Suprapubic skin (tissue), 4 donors: ENCODE results near the gene GCSAML. TPM values are rescaled to one million over a fixed set of nuclear protein-coding genes. Genes with fewer than 3 reads are reported as not detected.

ENCODE experiments used
- DNase-seq, 2 donors: peaks; one replicate each; pipeline ENCODE4 v3.0.0-alpha.2; 2019; ENCODE audit warnings: low spot score in 2 of 2
- H3K27ac ChIP-seq: fragments of 200-600 bp; sonication (generic); one replicate; pipeline ENCODE4 v1.5.1; 2019
- H3K27me3 ChIP-seq: fragments of 200-600 bp; sonication (generic); one replicate; pipeline ENCODE4 v1.5.1; 2019
- H3K36me3 ChIP-seq: fragments of 200-600 bp; sonication (generic); one replicate; pipeline ENCODE4 v1.5.1; 2019
- H3K4me1 ChIP-seq: fragments of 200-600 bp; sonication (generic); one replicate; pipeline ENCODE4 v1.5.1; 2019
- H3K4me3 ChIP-seq: fragments of 200-600 bp; sonication (generic); one replicate; pipeline ENCODE4 v1.5.1; 2019; ENCODE audit warnings: mild to moderate bottlenecking
- H3K9me3 ChIP-seq: fragments of 200-600 bp; sonication (generic); one replicate; pipeline ENCODE4 v1.5.1; 2019
- EP300 ChIP-seq: sonication (generic); formaldehyde crosslinking; IDR thresholded peaks from one replicate; pipeline ENCODE4 v1.6.1; 2017; ENCODE audit warnings: antibody characterized with exemption
- POLR2A ChIP-seq, 2 donors: fragments of 450-650 bp; IDR thresholded peaks; one replicate each; pipeline ENCODE4 v1.6.1; 2017; ENCODE audit warnings: antibody characterized with exemption in 2 of 2, mild to moderate bottlenecking in 2 of 2, moderate library complexity in 2 of 2
- POLR2AphosphoS5 ChIP-seq, 3 donors: sonication (generic); formaldehyde crosslinking; IDR thresholded peaks; one replicate each; pipeline ENCODE4 v1.6.1; 2017; ENCODE audit warnings: antibody characterized with exemption in 3 of 3
- WGBS: methylation state at CpG from one replicate; pipeline ENCODE4 v1.1.5; 2018; 5-methylcytosine and 5-hydroxymethylcytosine counted together
- total RNA-seq, 4 donors: library from RNA; depleted of rRNA; stranded (reverse); fragments of >200 nt; gene quantifications; one replicate each; pipeline ENCODE4 v1.1.0, GENCODE V29; 2016
- TF ChIP-seq, protein P1 (sequence below), 2 donors: fragments of 200-600 bp in 1 of 2; fragments of 450-650 bp in 1 of 2; sonication (generic) in 1 of 2; IDR thresholded peaks; one replicate each; pipeline ENCODE4 v1.5.1; 2016 to 2019; ENCODE audit warnings: antibody characterized with exemption in 2 of 2, mild to moderate bottlenecking in 1 of 2, moderate library complexity in 1 of 2

Gene GCSAML
- total RNA-seq, 4 donors from 2014 or later = not detected

DNA sequence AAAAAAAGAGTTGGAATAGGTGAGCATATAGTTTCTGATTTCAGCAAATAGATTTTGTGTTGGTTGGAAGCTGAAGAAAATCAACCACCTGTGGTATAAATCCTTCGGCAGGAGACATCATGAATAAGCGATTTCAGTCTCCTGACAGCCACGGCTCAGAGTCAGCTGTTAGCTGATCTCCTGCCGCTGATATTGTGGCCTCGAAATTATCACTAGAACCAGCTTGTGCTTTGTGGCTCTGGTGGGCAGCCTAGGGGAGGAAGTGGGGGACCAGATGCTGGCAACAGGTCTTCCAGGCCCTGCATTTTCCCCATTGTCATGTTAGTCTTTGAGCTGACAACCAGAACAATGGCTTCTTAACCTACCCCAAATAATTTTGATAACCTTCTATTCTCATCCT lies 842 bp upstream of the GCSAML start:
- 62% methylated on average over 5 of the region's 5 CpGs for WGBS
- no peak for DNase-seq
- Histone ChIP-seq H3K9me3 (no peaks in the 10 kb centered on the region), H3K27ac (no peak overlapping the region), H3K4me3 (no peak overlapping the region), H3K27me3 (no peaks in the 10 kb centered on the region), H3K4me1 (no peaks in the 10 kb centered on the region), H3K36me3 (no peaks in the 10 kb centered on the region)
- TF ChIP-seq POLR2AphosphoS5 (IDR thresholded peaks at IDR 0.05) (no peak), EP300 (no peak), POLR2A (IDR thresholded peaks at IDR 0.05) (no peak)
- TF ChIP-seq, protein P1, sequence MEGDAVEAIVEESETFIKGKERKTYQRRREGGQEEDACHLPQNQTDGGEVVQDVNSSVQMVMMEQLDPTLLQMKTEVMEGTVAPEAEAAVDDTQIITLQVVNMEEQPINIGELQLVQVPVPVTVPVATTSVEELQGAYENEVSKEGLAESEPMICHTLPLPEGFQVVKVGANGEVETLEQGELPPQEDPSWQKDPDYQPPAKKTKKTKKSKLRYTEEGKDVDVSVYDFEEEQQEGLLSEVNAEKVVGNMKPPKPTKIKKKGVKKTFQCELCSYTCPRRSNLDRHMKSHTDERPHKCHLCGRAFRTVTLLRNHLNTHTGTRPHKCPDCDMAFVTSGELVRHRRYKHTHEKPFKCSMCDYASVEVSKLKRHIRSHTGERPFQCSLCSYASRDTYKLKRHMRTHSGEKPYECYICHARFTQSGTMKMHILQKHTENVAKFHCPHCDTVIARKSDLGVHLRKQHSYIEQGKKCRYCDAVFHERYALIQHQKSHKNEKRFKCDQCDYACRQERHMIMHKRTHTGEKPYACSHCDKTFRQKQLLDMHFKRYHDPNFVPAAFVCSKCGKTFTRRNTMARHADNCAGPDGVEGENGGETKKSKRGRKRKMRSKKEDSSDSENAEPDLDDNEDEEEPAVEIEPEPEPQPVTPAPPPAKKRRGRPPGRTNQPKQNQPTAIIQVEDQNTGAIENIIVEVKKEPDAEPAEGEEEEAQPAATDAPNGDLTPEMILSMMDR (IDR thresholded peaks at IDR 0.05) = no peak

DNA sequence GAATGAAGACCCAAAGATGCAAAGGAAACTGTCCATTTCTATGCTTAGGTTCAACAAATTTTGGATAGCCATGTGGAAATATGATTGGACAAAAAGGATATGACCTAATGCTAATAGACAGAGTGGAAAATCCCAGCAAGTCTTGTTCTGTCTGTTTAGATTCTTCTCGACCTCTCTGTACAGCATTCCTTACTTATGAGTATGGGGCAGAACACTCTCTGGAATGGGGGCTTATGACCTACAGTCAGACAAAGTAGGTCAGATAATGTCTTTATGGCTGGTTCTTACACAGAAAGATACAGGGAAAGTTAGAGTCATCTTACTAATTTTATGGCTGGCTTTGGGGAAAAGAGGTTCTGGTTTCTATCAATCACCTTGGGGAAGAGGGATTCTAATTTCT lies 2.8 kb downstream of the GCSAML start:
- TF ChIP-seq, protein P1 (IDR thresholded peaks at IDR 0.05) = no peak
- no peak for TF ChIP-seq EP300
- no peak for TF ChIP-seq POLR2AphosphoS5 (IDR thresholded peaks at IDR 0.05)
- no peak for TF ChIP-seq POLR2A (IDR thresholded peaks at IDR 0.05)
- WGBS = 27% methylated on average over 1 of the region's 1 CpG

GRCh38 chr1:247552231-247552630 lies 3.3 kb downstream of the GCSAML start:
- no peak for TF ChIP-seq POLR2AphosphoS5 (IDR thresholded peaks at IDR 0.05)
- TF ChIP-seq EP300 = no peak
- TF ChIP-seq POLR2A (IDR thresholded peaks at IDR 0.05) = no peak
- TF ChIP-seq, protein P1 (IDR thresholded peaks at IDR 0.05) = no peak
- WGBS = 62% methylated on average over 2 of the region's 2 CpGs
- no peaks in the 10 kb centered on the region for H3K9me3 ChIP-seq
- H3K27me3 ChIP-seq = no peaks in the 10 kb centered on the region
- H3K36me3 ChIP-seq = no peaks in the 10 kb centered on the region
- DNase-seq = no peak
- H3K27ac ChIP-seq = no peak overlapping the region
- H3K4me1 ChIP-seq = no peaks in the 10 kb centered on the region
- H3K4me3 ChIP-seq = no peak overlapping the region

More for the DNA sequence above, 2.8 kb downstream of the GCSAML start:
- Histone ChIP-seq H3K36me3 (no peaks in the 10 kb centered on the region), H3K27ac (no peak overlapping the region), H3K27me3 (no peaks in the 10 kb centered on the region), H3K4me1 (no peaks in the 10 kb centered on the region), H3K4me3 (no peak overlapping the region), H3K9me3 (no peaks in the 10 kb centered on the region)
- no peak for DNase-seq

DNA sequence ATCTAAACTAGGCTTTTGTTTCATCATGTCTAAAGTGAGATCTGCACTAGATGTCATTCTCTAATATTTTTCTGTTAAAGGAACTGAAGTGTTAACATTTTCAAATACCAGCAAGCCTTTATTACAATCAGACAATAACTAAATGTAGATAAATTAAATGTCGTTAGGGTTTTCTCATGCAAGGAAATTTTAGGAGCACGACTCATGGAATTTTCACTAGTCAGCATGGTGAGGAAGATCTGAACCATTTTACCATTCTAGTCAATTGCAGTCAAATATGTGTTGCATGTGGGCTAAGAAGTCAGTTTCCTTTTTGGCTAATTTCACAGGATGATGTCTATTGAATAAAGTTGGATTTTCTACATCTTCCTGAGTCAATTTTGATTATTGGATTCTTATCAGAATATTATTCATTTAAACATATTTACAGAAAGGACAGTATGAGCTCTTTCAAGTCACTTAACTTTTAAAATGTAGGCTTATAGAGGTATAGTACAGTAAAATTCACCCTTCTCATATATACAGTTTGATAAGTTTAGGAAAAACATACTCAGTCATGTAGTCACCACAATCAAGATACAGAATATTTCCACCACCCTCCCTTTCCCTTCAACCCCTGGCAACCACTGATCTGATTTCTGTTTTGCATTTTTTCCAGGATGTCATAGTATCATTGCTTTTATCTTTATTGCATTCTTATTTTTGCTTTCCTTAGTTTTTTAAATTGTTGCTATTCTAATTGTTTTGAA lies 9.2 kb downstream of the GCSAML start:
- no peak overlapping the region for H3K4me3 ChIP-seq
- no peak overlapping the region for H3K27ac ChIP-seq
- H3K36me3 ChIP-seq = no peaks in the 10 kb centered on the region
- H3K9me3 ChIP-seq = no peaks in the 10 kb centered on the region
- 76% methylated on average over 2 of the region's 2 CpGs for WGBS
- no peaks in the 10 kb centered on the region for H3K27me3 ChIP-seq
- no peaks in the 10 kb centered on the region for H3K4me1 ChIP-seq
- no peak for TF ChIP-seq POLR2A (IDR thresholded peaks at IDR 0.05)
- TF ChIP-seq POLR2AphosphoS5 (IDR thresholded peaks at IDR 0.05) = no peak
- TF ChIP-seq, protein P1 (IDR thresholded peaks at IDR 0.05) = no peak
- TF ChIP-seq EP300 = no peak
- no peak for DNase-seq

DNA sequence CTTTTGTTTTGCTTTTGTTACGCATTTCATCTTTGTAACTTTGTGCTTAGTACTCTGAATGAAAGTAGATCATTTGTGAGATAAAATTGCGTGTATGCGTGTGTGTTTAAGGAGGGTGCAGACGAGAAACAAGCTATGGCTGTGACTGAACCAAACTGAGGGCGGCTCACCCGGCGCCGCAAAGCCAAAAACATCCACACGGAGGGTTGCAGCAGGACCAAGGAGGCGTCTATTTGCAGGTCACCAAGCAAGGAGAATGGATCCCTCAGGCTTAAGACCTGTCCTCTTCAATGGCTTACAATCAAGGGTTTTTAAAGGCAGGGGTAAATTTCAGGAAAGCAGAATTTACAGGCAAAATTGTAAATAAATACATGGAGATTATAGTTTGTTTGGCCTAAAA lies 12.8 kb downstream of the GCSAML start:
- H3K4me1 ChIP-seq = no peaks in the 10 kb centered on the region
- no peaks in the 10 kb centered on the region for H3K36me3 ChIP-seq
- no peak for DNase-seq
- H3K27ac ChIP-seq = no peak overlapping the region
- no peaks in the 10 kb centered on the region for H3K27me3 ChIP-seq
- no peaks in the 10 kb centered on the region for H3K9me3 ChIP-seq
- WGBS = 61% methylated on average over 10 of the region's 10 CpGs
- no peak overlapping the region for H3K4me3 ChIP-seq
- no peak for TF ChIP-seq EP300
- TF ChIP-seq, protein P1 (IDR thresholded peaks at IDR 0.05) = no peak
- no peak for TF ChIP-seq POLR2A (IDR thresholded peaks at IDR 0.05)
- TF ChIP-seq POLR2AphosphoS5 (IDR thresholded peaks at IDR 0.05) = no peak
